ENCODE measurements around the gene AFDN.

The AFDN gene

DNA sequence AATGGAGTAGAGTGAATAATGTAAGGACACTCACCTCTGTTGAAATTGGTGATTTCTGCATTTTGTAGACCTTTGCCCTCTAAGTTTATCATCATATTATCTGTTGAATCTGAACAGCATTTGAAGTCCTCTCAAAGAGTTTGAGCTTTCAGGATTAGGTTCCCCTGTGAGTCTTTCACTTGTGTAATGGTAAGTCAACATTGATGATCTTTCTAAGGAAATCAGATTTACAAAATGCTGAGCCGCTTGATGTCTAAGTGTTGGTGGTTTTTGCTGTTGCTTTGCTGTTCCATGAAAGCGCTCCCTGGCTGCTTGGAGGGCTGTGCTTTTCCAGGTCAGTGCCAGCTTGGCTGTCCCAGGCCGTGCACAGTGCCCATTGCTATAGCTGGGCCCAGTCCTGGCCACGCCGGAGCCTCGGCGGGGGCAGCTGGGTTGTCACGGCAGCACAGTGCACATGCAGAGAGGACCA is 136.9 kb downstream of the AFDN start:
- DNase-seq (ENCODE audit: low spot score): no peak
- no CpG with 5 or more reads among the region's 8 CpGs for WGBS, 2 donors (ENCODE audit: extremely low coverage in 2 of 2, insufficient read length in 2 of 2, insufficient replicate concordance in 1 of 2)
- Histone ChIP-seq H4K91ac (ENCODE audit: low read depth, low read length, poor library complexity) (no peak overlapping the region), H3K4me2 (ENCODE audit: insufficient read depth, low read length, poor library complexity, severe bottlenecking) (no peak overlapping the region), H2BK12ac (ENCODE audit: low read length) (no peak overlapping the region), H3K4me3 (ENCODE audit: low read length in 2 of 2) (no peak overlapping the region), H3K14ac (ENCODE audit: low read length) (no peak overlapping the region), H3K4ac (ENCODE audit: low read length) (no peak overlapping the region), H3K36me3 (replicated peaks in 1 of 2; ENCODE audit: control insufficient read depth in 2 of 2, insufficient read depth in 2 of 2, low read length in 2 of 2) (peaks cover 28 to 76% of the 10 kb centered on the region in 2 donors), H4K8ac (ENCODE audit: low read depth, low read length) (no peak overlapping the region), H3K79me1 (ENCODE audit: low read depth, low read length) (peaks cover 2% of the 10 kb centered on the region), H2AK5ac (ENCODE audit: low read depth, low read length) (no peak overlapping the region), H2BK15ac (ENCODE audit: low read length) (no peak overlapping the region), H3K4me1 (ENCODE audit: control insufficient read depth in 2 of 2, insufficient read depth in 1 of 2, low read depth in 1 of 2, low read length in 2 of 2) (peaks cover 0 to 2% of the 10 kb centered on the region in 2 donors), H3K27me3 (ENCODE audit: control insufficient read depth in 3 of 3, insufficient read depth in 3 of 3, low read depth in 1 of 3, low read length in 3 of 3) (no peaks in the 10 kb centered on the region), H3K9me3 (replicated peaks in 1 of 2; ENCODE audit: control insufficient read depth in 2 of 2, insufficient read depth in 1 of 2, low read depth in 1 of 2, low read length in 2 of 2) (no peaks in the 10 kb centered on the region), H3K23ac (ENCODE audit: low read depth, low read length, poor library complexity) (no peak overlapping the region), H3K9ac (ENCODE audit: low read depth, low read length, poor library complexity) (peak overlapping the region; percentile 50), H3K27ac (replicated peaks; ENCODE audit: low read length) (no peak overlapping the region), H3K18ac (ENCODE audit: low read length) (peak overlapping the region; percentile 75), H2BK120ac (ENCODE audit: low read depth, low read length) (no peak overlapping the region), H2AFZ (ENCODE audit: low read length) (no peak overlapping the region), H2BK5ac (ENCODE audit: low read length) (no peak overlapping the region)

DNA sequence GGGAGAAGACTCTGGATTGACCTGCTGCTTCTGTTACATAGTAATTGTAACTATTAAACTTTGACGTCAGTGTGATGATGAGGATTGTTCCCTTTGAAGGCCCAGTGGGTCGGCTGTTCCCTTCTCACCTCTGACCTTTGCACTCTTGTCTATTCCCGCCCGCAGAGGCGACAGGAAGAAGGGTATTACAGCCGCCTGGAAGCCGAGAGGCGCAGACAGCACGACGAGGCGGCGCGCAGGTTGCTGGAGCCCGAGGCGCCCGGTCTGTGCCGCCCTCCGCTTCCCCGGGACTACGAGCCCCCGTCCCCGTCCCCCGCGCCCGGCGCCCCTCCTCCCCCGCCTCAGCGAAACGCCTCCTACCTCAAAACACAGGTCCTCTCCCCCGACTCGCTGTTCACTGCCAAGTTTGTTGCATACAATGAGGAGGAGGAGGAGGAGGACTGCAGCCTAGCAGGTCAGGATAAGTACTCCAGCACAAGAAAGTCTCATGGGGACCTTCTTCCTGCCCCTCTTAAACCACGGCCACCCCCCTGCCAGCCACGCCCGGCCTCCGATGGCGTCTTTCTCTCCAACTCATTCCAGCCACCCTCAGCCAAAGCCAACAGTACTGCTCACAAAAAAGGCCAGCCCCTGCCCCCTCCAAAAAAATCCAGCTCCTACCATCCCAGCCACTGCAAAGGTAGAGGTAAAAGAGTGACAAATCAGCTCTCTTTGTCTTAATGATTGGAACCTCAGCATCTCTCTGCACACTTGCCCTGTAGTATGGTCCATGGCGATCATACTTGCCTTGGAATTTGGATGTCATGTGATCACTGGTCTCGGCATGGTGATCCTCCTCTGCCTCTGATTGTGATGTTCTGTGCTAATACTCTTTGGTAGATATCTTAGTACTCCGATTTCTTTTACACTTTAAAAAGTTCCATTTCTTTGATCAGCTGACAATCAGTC is 139.2 kb downstream of the AFDN start:
- H3K79me1 ChIP-seq (ENCODE audit: low read depth, low read length): peaks cover 2% of the 10 kb centered on the region
- H3K4me1 ChIP-seq (ENCODE audit: control insufficient read depth in 2 of 2, insufficient read depth in 1 of 2, low read depth in 1 of 2, low read length in 2 of 2): peaks cover 2 to 5% of the 10 kb centered on the region in 2 donors
- peak overlapping the region; percentile 43 for H3K23ac ChIP-seq (ENCODE audit: low read depth, low read length, poor library complexity)
- no peak overlapping the region for H2BK15ac ChIP-seq (ENCODE audit: low read length)
- H3K4ac ChIP-seq (ENCODE audit: low read length): no peak overlapping the region
- no peak overlapping the region for H3K14ac ChIP-seq (ENCODE audit: low read length)
- H3K36me3 ChIP-seq (replicated peaks in 1 of 2; ENCODE audit: control insufficient read depth in 2 of 2, insufficient read depth in 2 of 2, low read length in 2 of 2): peaks cover 36 to 94% of the 10 kb centered on the region in 2 donors
- no peak overlapping the region for H2AFZ ChIP-seq (ENCODE audit: low read length)
- H3K4me3 ChIP-seq (ENCODE audit: low read length in 2 of 2): no peak overlapping the region
- no peak overlapping the region for H2AK5ac ChIP-seq (ENCODE audit: low read depth, low read length)
- H2BK12ac ChIP-seq (ENCODE audit: low read length): no peak overlapping the region
- H4K8ac ChIP-seq (ENCODE audit: low read depth, low read length): no peak overlapping the region
- no peak overlapping the region for H2BK5ac ChIP-seq (ENCODE audit: low read length)
- no peak overlapping the region for H2BK120ac ChIP-seq (ENCODE audit: low read depth, low read length)
- no peak overlapping the region for H3K27ac ChIP-seq (replicated peaks; ENCODE audit: low read length)
- H3K9ac ChIP-seq (ENCODE audit: low read depth, low read length, poor library complexity): no peak overlapping the region
- no peak overlapping the region for H3K4me2 ChIP-seq (ENCODE audit: insufficient read depth, low read length, poor library complexity, severe bottlenecking)
- H4K91ac ChIP-seq (ENCODE audit: low read depth, low read length, poor library complexity): no peak overlapping the region
- H3K18ac ChIP-seq (ENCODE audit: low read length): no peak overlapping the region
- H3K27me3 ChIP-seq (ENCODE audit: control insufficient read depth in 3 of 3, insufficient read depth in 3 of 3, low read depth in 1 of 3, low read length in 3 of 3): no peaks in the 10 kb centered on the region
- H3K9me3 ChIP-seq (replicated peaks in 1 of 2; ENCODE audit: control insufficient read depth in 2 of 2, insufficient read depth in 1 of 2, low read depth in 1 of 2, low read length in 2 of 2): no peaks in the 10 kb centered on the region
- WGBS, 2 donors (ENCODE audit: extremely low coverage in 2 of 2, insufficient read length in 2 of 2, insufficient replicate concordance in 1 of 2): no CpG with 5 or more reads among the region's 39 CpGs
- no peak for DNase-seq (ENCODE audit: low spot score)

DNA sequence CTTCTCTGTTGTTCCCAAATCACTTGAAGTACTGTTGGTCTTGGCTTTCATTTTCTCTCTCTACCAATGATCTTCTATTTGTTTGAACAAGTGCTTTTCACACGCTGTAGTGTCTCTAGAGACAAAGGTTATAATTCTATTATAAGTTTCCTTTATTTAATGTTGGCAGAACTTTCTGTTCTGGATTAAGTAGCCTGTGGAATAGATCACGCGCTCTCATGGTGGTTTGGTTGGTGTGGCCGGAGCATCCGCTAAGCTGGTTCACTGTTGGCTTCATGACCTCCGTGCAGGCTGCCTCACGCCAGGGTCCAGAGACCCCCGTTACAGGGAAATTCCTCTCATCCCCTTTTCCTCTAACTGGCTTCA is 139.8 kb downstream of the AFDN start:
- Histone ChIP-seq H3K79me1 (ENCODE audit: low read depth, low read length) (peaks cover 2% of the 10 kb centered on the region), H3K27ac (replicated peaks; ENCODE audit: low read length) (no peak overlapping the region), H3K18ac (ENCODE audit: low read length) (no peak overlapping the region), H2BK5ac (ENCODE audit: low read length) (no peak overlapping the region), H3K9ac (ENCODE audit: low read depth, low read length, poor library complexity) (no peak overlapping the region), H3K4ac (ENCODE audit: low read length) (no peak overlapping the region), H3K4me3 (ENCODE audit: low read length in 2 of 2) (no peak overlapping the region), H2BK120ac (ENCODE audit: low read depth, low read length) (no peak overlapping the region), H3K9me3 (replicated peaks in 1 of 2; ENCODE audit: control insufficient read depth in 2 of 2, insufficient read depth in 1 of 2, low read depth in 1 of 2, low read length in 2 of 2) (no peaks in the 10 kb centered on the region), H2AFZ (ENCODE audit: low read length) (no peak overlapping the region), H3K4me1 (ENCODE audit: control insufficient read depth in 2 of 2, insufficient read depth in 1 of 2, low read depth in 1 of 2, low read length in 2 of 2) (peaks cover 2 to 5% of the 10 kb centered on the region in 2 donors), H3K36me3 (replicated peaks in 1 of 2; ENCODE audit: control insufficient read depth in 2 of 2, insufficient read depth in 2 of 2, low read length in 2 of 2) (peaks cover 36 to 97% of the 10 kb centered on the region in 2 donors), H2BK12ac (ENCODE audit: low read length) (no peak overlapping the region), H4K91ac (ENCODE audit: low read depth, low read length, poor library complexity) (no peak overlapping the region), H4K8ac (ENCODE audit: low read depth, low read length) (no peak overlapping the region), H2AK5ac (ENCODE audit: low read depth, low read length) (no peak overlapping the region), H3K14ac (ENCODE audit: low read length) (no peak overlapping the region), H2BK15ac (ENCODE audit: low read length) (no peak overlapping the region), H3K27me3 (ENCODE audit: control insufficient read depth in 3 of 3, insufficient read depth in 3 of 3, low read depth in 1 of 3, low read length in 3 of 3) (no peaks in the 10 kb centered on the region), H3K4me2 (ENCODE audit: insufficient read depth, low read length, poor library complexity, severe bottlenecking) (no peak overlapping the region), H3K23ac (ENCODE audit: low read depth, low read length, poor library complexity) (no peak overlapping the region)
- WGBS, 2 donors (ENCODE audit: extremely low coverage in 2 of 2, insufficient read length in 2 of 2, insufficient replicate concordance in 1 of 2): no CpG with 5 or more reads among the region's 8 CpGs
- no peak for DNase-seq (ENCODE audit: low spot score)

DNA sequence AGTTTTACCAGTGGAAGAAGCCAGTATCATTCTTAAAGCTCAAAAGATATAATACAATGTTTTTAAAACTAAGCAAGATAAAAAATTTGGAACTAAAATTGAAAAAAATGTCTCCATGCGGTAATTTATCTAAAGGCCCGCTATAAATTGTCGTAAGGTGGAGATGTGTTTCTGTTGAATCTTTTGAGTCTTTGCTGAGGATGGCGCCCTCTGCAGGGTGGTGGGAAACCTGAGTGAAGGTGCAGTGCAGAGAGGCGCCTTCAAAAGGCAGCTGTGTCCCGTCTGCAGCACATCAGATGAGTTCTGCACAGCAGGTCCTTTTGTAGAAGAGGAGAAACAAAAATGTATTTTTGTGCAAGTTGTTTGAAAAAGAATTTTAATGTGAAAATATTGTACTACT is 141.4 kb downstream of the AFDN start:
- no peak overlapping the region for H3K18ac ChIP-seq (ENCODE audit: low read length)
- no peaks in the 10 kb centered on the region for H3K27me3 ChIP-seq (ENCODE audit: control insufficient read depth in 3 of 3, insufficient read depth in 3 of 3, low read depth in 1 of 3, low read length in 3 of 3)
- H3K14ac ChIP-seq (ENCODE audit: low read length): no peak overlapping the region
- H3K9ac ChIP-seq (ENCODE audit: low read depth, low read length, poor library complexity): no peak overlapping the region
- no peak overlapping the region for H3K4ac ChIP-seq (ENCODE audit: low read length)
- H3K4me1 ChIP-seq (ENCODE audit: control insufficient read depth in 2 of 2, insufficient read depth in 1 of 2, low read depth in 1 of 2, low read length in 2 of 2): peaks cover 2 to 5% of the 10 kb centered on the region in 2 donors
- no peak overlapping the region for H2BK15ac ChIP-seq (ENCODE audit: low read length)
- H4K91ac ChIP-seq (ENCODE audit: low read depth, low read length, poor library complexity): no peak overlapping the region
- H3K9me3 ChIP-seq (replicated peaks in 1 of 2; ENCODE audit: control insufficient read depth in 2 of 2, insufficient read depth in 1 of 2, low read depth in 1 of 2, low read length in 2 of 2): no peaks in the 10 kb centered on the region
- H3K36me3 ChIP-seq (replicated peaks in 1 of 2; ENCODE audit: control insufficient read depth in 2 of 2, insufficient read depth in 2 of 2, low read length in 2 of 2): peaks cover 29 to 92% of the 10 kb centered on the region in 2 donors
- DNase-seq (ENCODE audit: low spot score): no peak
- no peak overlapping the region for H3K4me2 ChIP-seq (ENCODE audit: insufficient read depth, low read length, poor library complexity, severe bottlenecking)
- no peak overlapping the region for H2AFZ ChIP-seq (ENCODE audit: low read length)
- no peak overlapping the region for H2BK120ac ChIP-seq (ENCODE audit: low read depth, low read length)
- H3K79me1 ChIP-seq (ENCODE audit: low read depth, low read length): peaks cover 2% of the 10 kb centered on the region
- no peak overlapping the region for H3K27ac ChIP-seq (replicated peaks; ENCODE audit: low read length)
- H3K23ac ChIP-seq (ENCODE audit: low read depth, low read length, poor library complexity): no peak overlapping the region
- H4K8ac ChIP-seq (ENCODE audit: low read depth, low read length): no peak overlapping the region
- no peak overlapping the region for H3K4me3 ChIP-seq (ENCODE audit: low read length in 2 of 2)
- no peak overlapping the region for H2BK12ac ChIP-seq (ENCODE audit: low read length)
- no peak overlapping the region for H2AK5ac ChIP-seq (ENCODE audit: low read depth, low read length)
- WGBS, 2 donors (ENCODE audit: extremely low coverage in 2 of 2, insufficient read length in 2 of 2, insufficient replicate concordance in 1 of 2): no CpG with 5 or more reads among the region's 6 CpGs
- H2BK5ac ChIP-seq (ENCODE audit: low read length): no peak overlapping the region

All from neuronal stem cell (in vitro differentiated cells).